GM23338 (cell line): ENCODE measurements around the gene ST8SIA1. TPM values are rescaled to one million over a fixed set of nuclear protein-coding genes. Genes with fewer than 3 reads are reported as not detected.

Experiments
- ATAC-seq: fragments of 200-7000 bp; cut with Tn5 transposase; 3 replicates; pipeline ENCODE4 v1.9.1; 2020
- DNase-seq: peaks from one replicate; pipeline ENCODE4 v3.0.0-alpha.2; 2015; ENCODE audit warnings: low spot score
- H2AFZ ChIP-seq: fragments of 200-600 bp; sonication (generic); 2 replicates; pipeline ENCODE4 v1.8.0; 2016; ENCODE audit warnings: antibody characterized with exemption, mild to moderate bottlenecking, moderate library complexity
- H3F3A ChIP-seq: fragments of 200-600 bp; sonication (generic); replicated peaks from 2 replicates; pipeline ENCODE4 v1.8.0; 2017; ENCODE audit warnings: antibody characterized with exemption, mixed run types, low read depth
- H3K27ac ChIP-seq: fragments of 200-600 bp; sonication (generic); 2 replicates; pipeline ENCODE4 v1.6.1; 2016; ENCODE audit warnings: low read depth
- H3K27me3 ChIP-seq: fragments of 200-600 bp; sonication (generic); 2 replicates; pipeline ENCODE4 v1.8.0; 2016; ENCODE audit warnings: mild to moderate bottlenecking, mixed run types, moderate library complexity; ENCODE audit not compliant: insufficient read depth
- H3K36me3 ChIP-seq: fragments of 200-600 bp; sonication (generic); 2 replicates; pipeline ENCODE4 v1.8.0; 2016; ENCODE audit warnings: mild to moderate bottlenecking; ENCODE audit not compliant: insufficient read depth
- H3K4me1 ChIP-seq: fragments of 200-600 bp; sonication (generic); 2 replicates; pipeline ENCODE4 v1.8.0; 2016; ENCODE audit warnings: mild to moderate bottlenecking, moderate library complexity; ENCODE audit not compliant: insufficient read depth
- H3K4me2 ChIP-seq: fragments of 200-600 bp; sonication (generic); 2 replicates; pipeline ENCODE4 v1.7.1; 2017; ENCODE audit warnings: mixed run types
- H3K4me3 ChIP-seq: fragments of 200-600 bp; sonication (generic); 2 replicates; pipeline ENCODE4 v1.6.1; 2016; ENCODE audit warnings: mixed run types
- H3K79me2 ChIP-seq: fragments of 200-600 bp; sonication (generic); replicated peaks from 2 replicates; pipeline ENCODE4 v1.8.0; 2017; ENCODE audit warnings: mild to moderate bottlenecking; ENCODE audit not compliant: insufficient read depth
- H3K9me2 ChIP-seq: fragments of 200-600 bp; sonication (generic); 2 replicates; pipeline ENCODE4 v1.8.0; 2017; ENCODE audit not compliant: insufficient read depth
- H4K20me1 ChIP-seq: fragments of 200-600 bp; sonication (generic); replicated peaks from 2 replicates; pipeline ENCODE4 v1.8.0; 2017; ENCODE audit warnings: mild to moderate bottlenecking; ENCODE audit not compliant: insufficient read depth
- H3K27ac Mint-ChIP-seq: 2 replicates; pipeline ENCODE4 v1.8.0; 2020; ENCODE audit warnings: inconsistent platforms, mild to moderate bottlenecking, moderate library complexity, mixed read lengths
- H3K27me3 Mint-ChIP-seq: 3 replicates; pipeline ENCODE4 v1.8.0; 2022; ENCODE audit warnings: low read depth, mild to moderate bottlenecking, moderate library complexity, mixed read lengths, inconsistent platforms; ENCODE audit not compliant: insufficient read depth, poor library complexity
- H3K36me3 Mint-ChIP-seq: 3 replicates; pipeline ENCODE4 v1.8.0; 2021; ENCODE audit warnings: low read depth, mild to moderate bottlenecking, inconsistent platforms, moderate library complexity, mixed read lengths
- H3K4me1 Mint-ChIP-seq: 3 replicates; pipeline ENCODE4 v1.8.0; 2020; ENCODE audit warnings: mild to moderate bottlenecking, inconsistent platforms, mixed read lengths
- H3K4me3 Mint-ChIP-seq: 3 replicates; pipeline ENCODE4 v1.8.0; 2021; ENCODE audit warnings: moderate library complexity, mild to moderate bottlenecking, inconsistent platforms, mixed read lengths
- H3K9me3 Mint-ChIP-seq: 3 replicates; pipeline ENCODE4 v1.8.0; 2020; ENCODE audit warnings: moderate library complexity, mild to moderate bottlenecking, inconsistent platforms, mixed read lengths
- CTCF ChIP-seq, 2 experiments: fragments of 200-600 bp in 1 of 2; sonication (generic) in 1 of 2; conservative IDR thresholded peaks; 2 replicates each; pipeline versions ENCODE4 v1.5.1 to v1.6.1; 2016 to 2017; ENCODE audit warnings: antibody characterized with exemption in 2 of 2, low read depth in 2 of 2, mild to moderate bottlenecking in 2 of 2, moderate library complexity in 1 of 2
- EZH2phosphoT487 ChIP-seq: fragments of 200-600 bp; sonication (generic); IDR thresholded peaks from one replicate; pipeline ENCODE4 v1.8.1; 2018; ENCODE audit warnings: antibody characterized with exemption; ENCODE audit not compliant: unreplicated experiment
- JUNB ChIP-seq: IDR thresholded peaks from one replicate; pipeline ENCODE4 v1.6.1; 2016; ENCODE audit warnings: antibody characterized with exemption; ENCODE audit not compliant: unreplicated experiment
- NANOG ChIP-seq: IDR thresholded peaks from 2 replicates; pipeline ENCODE4 v1.6.1; 2016; ENCODE audit warnings: antibody characterized with exemption, borderline replicate concordance
- POLR2AphosphoS5 ChIP-seq: IDR thresholded peaks from 2 replicates; pipeline ENCODE4 v1.6.1; 2016; ENCODE audit warnings: antibody characterized with exemption, low read depth
- STAT1 ChIP-seq: IDR thresholded peaks from one replicate; pipeline ENCODE4 v1.6.1; 2016; ENCODE audit warnings: antibody characterized with exemption; ENCODE audit not compliant: unreplicated experiment
- polyA plus RNA-seq: library from polyadenylated mRNA; unstranded; fragments of >200 nt; fragmentation: Nextera tagmentation; extraction: Ambion mirVana; gene quantifications from 2 replicates; pipeline ENCODE4 v1.2.1, GENCODE V29; 2016
- total RNA-seq: library from RNA; depleted of rRNA; stranded (reverse); fragments of >200 nt; shearing (Covaris generic); gene quantifications from 2 replicates; pipeline ENCODE4 v1.2.3, GENCODE V29; 2014
- TF ChIP-seq, protein P1 (sequence below): fragments of 250-450 bp; sonication (Bioruptor Pico); IDR thresholded peaks from 2 replicates; pipeline ENCODE4 v1.5.0; 2020; ENCODE audit warnings: mild to moderate bottlenecking, moderate library complexity
- TF ChIP-seq, protein P2 (sequence below): IDR thresholded peaks from 2 replicates; pipeline ENCODE4 v1.6.1; 2016; ENCODE audit warnings: antibody characterized with exemption

ST8SIA1 gene
- total and polyA plus RNA-seq, 2 experiments from 2014 or later, result 2.5 to 5.1 TPM

- DNase-seq (no peak), ATAC-seq (no peak)
- no peak overlapping the region for H3K4me3 Mint-ChIP-seq
- peaks cover 3% of the 10 kb centered on the region for H3K27me3 Mint-ChIP-seq
- no peaks in the 10 kb centered on the region for H3K79me2 ChIP-seq
- no peaks in the 10 kb centered on the region; the same call in 1 of the 2 replicates for H3K9me2 ChIP-seq
- no peak overlapping the region for H3K27ac ChIP-seq
- H2AFZ ChIP-seq, result no peak overlapping the region
- no peaks in the 10 kb centered on the region for H3K36me3 ChIP-seq
- H3K27ac Mint-ChIP-seq, result no peak overlapping the region
- H3K36me3 Mint-ChIP-seq, result peaks cover 4% of the 10 kb centered on the region; the same call in 1 of the 3 replicates
- H3K4me2 ChIP-seq, result no peak overlapping the region
- H4K20me1 ChIP-seq, result no peaks in the 10 kb centered on the region
- H3K4me1 ChIP-seq, result no peaks in the 10 kb centered on the region
- peaks cover 10% of the 10 kb centered on the region for H3K9me3 Mint-ChIP-seq
- no peaks in the 10 kb centered on the region for H3K4me1 Mint-ChIP-seq
- TF ChIP-seq, protein P1, sequence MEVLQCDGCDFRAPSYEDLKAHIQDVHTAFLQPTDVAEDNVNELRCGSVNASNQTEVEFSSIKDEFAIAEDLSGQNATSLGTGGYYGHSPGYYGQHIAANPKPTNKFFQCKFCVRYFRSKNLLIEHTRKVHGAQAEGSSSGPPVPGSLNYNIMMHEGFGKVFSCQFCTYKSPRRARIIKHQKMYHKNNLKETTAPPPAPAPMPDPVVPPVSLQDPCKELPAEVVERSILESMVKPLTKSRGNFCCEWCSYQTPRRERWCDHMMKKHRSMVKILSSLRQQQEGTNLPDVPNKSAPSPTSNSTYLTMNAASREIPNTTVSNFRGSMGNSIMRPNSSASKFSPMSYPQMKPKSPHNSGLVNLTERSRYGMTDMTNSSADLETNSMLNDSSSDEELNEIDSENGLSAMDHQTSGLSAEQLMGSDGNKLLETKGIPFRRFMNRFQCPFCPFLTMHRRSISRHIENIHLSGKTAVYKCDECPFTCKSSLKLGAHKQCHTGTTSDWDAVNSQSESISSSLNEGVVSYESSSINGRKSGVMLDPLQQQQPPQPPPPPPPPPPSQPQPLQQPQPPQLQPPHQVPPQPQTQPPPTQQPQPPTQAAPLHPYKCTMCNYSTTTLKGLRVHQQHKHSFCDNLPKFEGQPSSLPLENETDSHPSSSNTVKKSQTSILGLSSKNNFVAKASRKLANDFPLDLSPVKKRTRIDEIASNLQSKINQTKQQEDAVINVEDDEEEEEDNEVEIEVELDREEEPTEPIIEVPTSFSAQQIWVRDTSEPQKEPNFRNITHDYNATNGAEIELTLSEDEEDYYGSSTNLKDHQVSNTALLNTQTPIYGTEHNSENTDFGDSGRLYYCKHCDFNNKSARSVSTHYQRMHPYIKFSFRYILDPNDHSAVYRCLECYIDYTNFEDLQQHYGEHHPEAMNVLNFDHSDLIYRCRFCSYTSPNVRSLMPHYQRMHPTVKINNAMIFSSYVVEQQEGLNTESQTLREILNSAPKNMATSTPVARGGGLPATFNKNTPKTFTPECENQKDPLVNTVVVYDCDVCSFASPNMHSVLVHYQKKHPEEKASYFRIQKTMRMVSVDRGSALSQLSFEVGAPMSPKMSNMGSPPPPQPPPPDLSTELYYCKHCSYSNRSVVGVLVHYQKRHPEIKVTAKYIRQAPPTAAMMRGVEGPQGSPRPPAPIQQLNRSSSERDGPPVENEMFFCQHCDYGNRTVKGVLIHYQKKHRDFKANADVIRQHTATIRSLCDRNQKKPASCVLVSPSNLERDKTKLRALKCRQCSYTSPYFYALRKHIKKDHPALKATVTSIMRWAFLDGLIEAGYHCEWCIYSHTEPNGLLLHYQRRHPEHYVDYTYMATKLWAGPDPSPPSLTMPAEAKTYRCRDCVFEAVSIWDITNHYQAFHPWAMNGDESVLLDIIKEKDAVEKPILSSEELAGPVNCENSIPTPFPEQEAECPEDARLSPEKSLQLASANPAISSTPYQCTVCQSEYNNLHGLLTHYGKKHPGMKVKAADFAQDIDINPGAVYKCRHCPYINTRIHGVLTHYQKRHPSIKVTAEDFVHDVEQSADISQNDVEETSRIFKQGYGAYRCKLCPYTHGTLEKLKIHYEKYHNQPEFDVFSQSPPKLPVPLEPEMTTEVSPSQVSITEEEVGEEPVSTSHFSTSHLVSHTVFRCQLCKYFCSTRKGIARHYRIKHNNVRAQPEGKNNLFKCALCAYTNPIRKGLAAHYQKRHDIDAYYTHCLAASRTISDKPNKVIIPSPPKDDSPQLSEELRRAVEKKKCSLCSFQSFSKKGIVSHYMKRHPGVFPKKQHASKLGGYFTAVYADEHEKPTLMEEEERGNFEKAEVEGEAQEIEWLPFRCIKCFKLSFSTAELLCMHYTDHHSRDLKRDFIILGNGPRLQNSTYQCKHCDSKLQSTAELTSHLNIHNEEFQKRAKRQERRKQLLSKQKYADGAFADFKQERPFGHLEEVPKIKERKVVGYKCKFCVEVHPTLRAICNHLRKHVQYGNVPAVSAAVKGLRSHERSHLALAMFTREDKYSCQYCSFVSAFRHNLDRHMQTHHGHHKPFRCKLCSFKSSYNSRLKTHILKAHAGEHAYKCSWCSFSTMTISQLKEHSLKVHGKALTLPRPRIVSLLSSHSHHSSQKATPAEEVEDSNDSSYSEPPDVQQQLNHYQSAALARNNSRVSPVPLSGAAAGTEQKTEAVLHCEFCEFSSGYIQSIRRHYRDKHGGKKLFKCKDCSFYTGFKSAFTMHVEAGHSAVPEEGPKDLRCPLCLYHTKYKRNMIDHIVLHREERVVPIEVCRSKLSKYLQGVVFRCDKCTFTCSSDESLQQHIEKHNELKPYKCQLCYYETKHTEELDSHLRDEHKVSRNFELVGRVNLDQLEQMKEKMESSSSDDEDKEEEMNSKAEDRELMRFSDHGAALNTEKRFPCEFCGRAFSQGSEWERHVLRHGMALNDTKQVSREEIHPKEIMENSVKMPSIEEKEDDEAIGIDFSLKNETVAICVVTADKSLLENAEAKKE (CRISPR knock-in tag), result no peak
- no peak for TF ChIP-seq STAT1
- H3F3A ChIP-seq, result no peaks in the 10 kb centered on the region
- H3K27me3 ChIP-seq, result no peaks in the 10 kb centered on the region
- no peak overlapping the region for H3K4me3 ChIP-seq
These were observed 117.0 kb downstream of the ST8SIA1 start for GRCh38 chr12:22217556-22217955.

DNA sequence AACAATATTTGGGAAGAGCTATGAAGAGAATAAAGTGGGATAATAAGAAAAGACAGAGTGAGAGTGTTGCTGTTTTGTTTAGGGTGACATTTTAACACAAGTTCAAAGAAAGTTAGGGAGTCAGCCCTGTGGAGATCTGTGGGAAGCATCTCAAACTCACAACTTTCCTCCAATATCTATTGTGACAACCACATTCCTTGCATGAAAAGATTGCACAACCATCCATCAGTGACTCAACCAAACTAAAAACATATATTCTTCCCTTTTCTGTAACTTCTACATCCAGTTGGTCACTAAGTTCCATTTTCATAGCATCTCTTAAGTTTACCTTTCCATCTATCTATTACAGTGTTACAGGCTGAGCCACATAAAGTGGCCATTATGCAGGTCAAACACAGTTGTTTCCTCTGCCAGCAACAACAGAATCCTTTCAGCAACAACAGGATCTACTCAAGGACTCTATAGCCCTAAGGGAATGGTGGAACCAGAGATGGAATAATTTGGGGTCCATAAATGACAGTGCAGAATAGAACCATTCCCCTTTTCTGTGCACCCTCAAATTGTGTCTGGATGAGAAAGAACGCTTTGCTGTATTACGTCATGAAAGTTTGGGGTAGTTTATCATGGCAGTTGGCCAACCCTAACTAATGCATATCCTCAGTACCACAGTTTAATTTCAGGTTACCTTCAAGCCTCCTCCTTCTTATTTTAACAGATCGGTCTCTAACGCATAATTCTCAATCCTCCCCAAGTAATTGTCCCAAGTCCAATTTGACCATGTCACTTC lies 118.8 kb downstream of the ST8SIA1 start:
- no peaks in the 10 kb centered on the region for H4K20me1 ChIP-seq
- Mint-ChIP-seq H3K27me3 (peaks cover 3% of the 10 kb centered on the region), H3K36me3 (peaks cover 4% of the 10 kb centered on the region; the same call in 1 of the 3 replicates), H3K27ac (no peak overlapping the region), H3K4me1 (no peaks in the 10 kb centered on the region), H3K4me3 (no peak overlapping the region), H3K9me3 (peaks cover 15% of the 10 kb centered on the region)
- no peaks in the 10 kb centered on the region for H3K4me1 ChIP-seq
- no peaks in the 10 kb centered on the region for H3K36me3 ChIP-seq
- no peak overlapping the region for H3K4me2 ChIP-seq
- H2AFZ ChIP-seq, result no peak overlapping the region
- ATAC-seq (no peak), DNase-seq (no peak)
- H3K79me2 ChIP-seq, result no peaks in the 10 kb centered on the region
- H3K9me2 ChIP-seq, result no peaks in the 10 kb centered on the region
- no peaks in the 10 kb centered on the region for H3F3A ChIP-seq
- H3K4me3 ChIP-seq, result no peak overlapping the region
- no peaks in the 10 kb centered on the region for H3K27me3 ChIP-seq
- no peak overlapping the region for H3K27ac ChIP-seq
- TF ChIP-seq, protein P2, sequence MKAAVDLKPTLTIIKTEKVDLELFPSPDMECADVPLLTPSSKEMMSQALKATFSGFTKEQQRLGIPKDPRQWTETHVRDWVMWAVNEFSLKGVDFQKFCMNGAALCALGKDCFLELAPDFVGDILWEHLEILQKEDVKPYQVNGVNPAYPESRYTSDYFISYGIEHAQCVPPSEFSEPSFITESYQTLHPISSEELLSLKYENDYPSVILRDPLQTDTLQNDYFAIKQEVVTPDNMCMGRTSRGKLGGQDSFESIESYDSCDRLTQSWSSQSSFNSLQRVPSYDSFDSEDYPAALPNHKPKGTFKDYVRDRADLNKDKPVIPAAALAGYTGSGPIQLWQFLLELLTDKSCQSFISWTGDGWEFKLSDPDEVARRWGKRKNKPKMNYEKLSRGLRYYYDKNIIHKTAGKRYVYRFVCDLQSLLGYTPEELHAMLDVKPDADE, result no peak
- TF ChIP-seq JUNB (no peak), EZH2phosphoT487 (no peak), NANOG (no peak), CTCF (conservative IDR thresholded peaks at IDR 0.05; ENCODE audit: low read depth in 2 of 2) (no peak), POLR2AphosphoS5 (no peak)
